ENCODE measurements around the gene HLA-DQA1. TPM values are rescaled to one million over a fixed set of nuclear protein-coding genes. Genes with fewer than 3 reads are reported as not detected.

The HLA-DQA1 gene
- total and polyA plus RNA-seq, 2 experiments from 2014 or later: 0.42 TPM; not detected in 1

DNA sequence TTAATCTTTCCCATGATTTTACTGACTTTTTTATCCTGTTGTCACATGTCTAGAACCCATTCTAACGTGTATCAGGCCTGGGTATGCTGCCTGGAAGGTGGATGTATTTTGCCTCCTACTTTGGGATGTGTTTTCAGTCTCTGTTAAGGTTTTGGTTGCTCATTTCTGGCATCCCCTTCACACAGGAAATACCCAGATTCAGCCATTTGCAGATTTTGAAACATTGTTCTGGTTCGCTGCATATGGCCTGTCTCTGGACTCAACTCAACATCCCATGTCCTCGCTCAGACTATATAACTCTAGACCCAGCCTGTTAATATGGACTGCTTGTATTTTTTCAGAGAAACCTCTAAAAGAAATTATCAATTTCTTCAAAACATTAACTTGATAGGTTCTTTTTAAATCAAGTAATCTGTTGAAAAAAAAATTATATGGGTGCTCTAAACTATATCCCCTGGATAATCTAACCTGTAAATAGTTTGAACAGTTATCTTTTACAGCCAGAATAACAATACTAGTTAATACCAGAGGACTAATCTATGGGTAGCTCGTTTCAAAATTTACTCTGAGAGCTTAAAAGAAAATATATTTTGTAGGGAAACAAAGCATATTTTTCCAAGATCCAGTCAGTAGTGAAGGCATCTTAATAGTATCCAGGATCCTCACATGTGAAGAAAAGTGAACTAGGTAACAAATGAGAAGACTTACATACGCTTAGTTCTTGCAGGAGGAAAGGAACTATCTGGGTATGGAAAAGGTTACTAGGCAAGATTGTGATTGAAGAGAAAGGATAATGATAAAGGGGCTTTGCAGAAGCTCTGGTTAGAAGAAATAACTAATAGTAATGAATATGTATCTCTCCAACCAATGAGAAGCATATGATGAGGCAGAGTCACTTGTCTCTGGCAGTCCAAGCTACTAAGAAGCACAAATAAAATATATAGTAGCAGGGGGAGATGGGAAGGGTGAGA, 52.6 kb downstream of the HLA-DQA1 start:
- H3K79me2 ChIP-seq (replicated peaks; ENCODE audit: insufficient read depth): no peaks in the 10 kb centered on the region
- no peak overlapping the region for H3K4me2 ChIP-seq
- H2AFZ ChIP-seq: no peak overlapping the region
- Mint-ChIP-seq H3K36me3 (ENCODE audit: low read depth) (no peaks in the 10 kb centered on the region), H3K4me1 (no peaks in the 10 kb centered on the region), H3K9me3 (no peaks in the 10 kb centered on the region), H3K27ac (no peak overlapping the region), H3K27me3 (ENCODE audit: insufficient read depth, low read depth, poor library complexity) (no peaks in the 10 kb centered on the region), H3K4me3 (no peak overlapping the region)
- no peaks in the 10 kb centered on the region for H3F3A ChIP-seq (replicated peaks; ENCODE audit: low read depth)
- no peaks in the 10 kb centered on the region for H3K36me3 ChIP-seq (ENCODE audit: insufficient read depth)
- DNase-seq (ENCODE audit: low spot score) (no peak), ATAC-seq (no peak)
- H3K27me3 ChIP-seq (ENCODE audit: insufficient read depth): no peaks in the 10 kb centered on the region
- no peaks in the 10 kb centered on the region for H3K4me1 ChIP-seq (ENCODE audit: insufficient read depth)
- no peak overlapping the region for H3K27ac ChIP-seq (ENCODE audit: low read depth)
- no peak for TF ChIP-seq CTCF (conservative IDR thresholded peaks at IDR 0.05; ENCODE audit: low read depth in 2 of 2)
- no peaks in the 10 kb centered on the region for H4K20me1 ChIP-seq (replicated peaks; ENCODE audit: insufficient read depth)
- H3K9me2 ChIP-seq (ENCODE audit: insufficient read depth): no peaks in the 10 kb centered on the region
- H3K4me3 ChIP-seq: no peak overlapping the region

DNA sequence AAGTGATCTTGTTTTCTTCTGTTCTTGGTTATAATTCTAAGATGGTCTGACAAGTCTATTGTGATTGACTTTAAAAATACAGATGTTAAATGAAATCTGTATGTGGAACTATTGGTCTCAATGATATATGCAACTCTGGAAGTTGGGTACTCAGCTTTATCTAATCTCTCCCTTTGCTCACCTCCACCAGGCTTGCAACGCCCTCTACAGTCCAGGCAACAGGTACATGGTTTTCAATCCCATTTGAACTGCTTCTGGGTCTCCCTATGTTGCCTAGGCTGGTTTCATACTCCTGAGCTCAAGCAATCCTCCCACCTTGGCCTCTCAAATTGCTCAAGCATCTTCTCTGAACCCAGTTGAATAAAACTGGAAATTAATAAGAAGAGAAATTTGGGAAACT, 54.8 kb downstream of the HLA-DQA1 start:
- no peaks in the 10 kb centered on the region for H3K27me3 ChIP-seq (ENCODE audit: insufficient read depth)
- no peak overlapping the region for H2AFZ ChIP-seq
- H3K36me3 ChIP-seq (ENCODE audit: insufficient read depth): no peaks in the 10 kb centered on the region
- DNase-seq (ENCODE audit: low spot score) (peak; percentile 72), ATAC-seq (peak; percentile 93)
- H3K4me3 ChIP-seq: no peak overlapping the region
- no peaks in the 10 kb centered on the region for H3K4me1 Mint-ChIP-seq
- H3K4me3 Mint-ChIP-seq: no peak overlapping the region
- no peak overlapping the region for H3K27ac Mint-ChIP-seq
- no peaks in the 10 kb centered on the region for H3K4me1 ChIP-seq (ENCODE audit: insufficient read depth)
- H3K79me2 ChIP-seq (replicated peaks; ENCODE audit: insufficient read depth): no peaks in the 10 kb centered on the region
- TF ChIP-seq CTCF (conservative IDR thresholded peaks at IDR 0.05; ENCODE audit: low read depth in 2 of 2) (peak; percentile 68 to 88), JUNB (IDR thresholded peaks at IDR 0.05; ENCODE audit: unreplicated experiment) (no peak)
- no peaks in the 10 kb centered on the region for H3K9me3 Mint-ChIP-seq
- H3K4me2 ChIP-seq: no peak overlapping the region
- no peak overlapping the region for H3K27ac ChIP-seq (ENCODE audit: low read depth)
- no peaks in the 10 kb centered on the region for H3K36me3 Mint-ChIP-seq (ENCODE audit: low read depth)
- H4K20me1 ChIP-seq (replicated peaks; ENCODE audit: insufficient read depth): no peaks in the 10 kb centered on the region
- no peaks in the 10 kb centered on the region for H3K9me2 ChIP-seq (ENCODE audit: insufficient read depth)
- no peaks in the 10 kb centered on the region for H3F3A ChIP-seq (replicated peaks; ENCODE audit: low read depth)
- no peaks in the 10 kb centered on the region for H3K27me3 Mint-ChIP-seq (ENCODE audit: insufficient read depth, low read depth, poor library complexity)

Other genes with a start within 250 kb of the HLA-DQA1 start
- gene BTNL2, start 230.2 kb upstream of the HLA-DQA1 start, total RNA-seq (2014; rRNA removed; shearing (Covaris generic)): not detected in 2 replicates
- gene BTNL2, start 230.2 kb upstream of the HLA-DQA1 start, polyA plus RNA-seq (2016; fragmentation: Nextera tagmentation; extraction: Ambion mirVana): not detected in 2 replicates
- 4.4 and 6.9 TPM in 2 replicates for gene HLA-DRA, start 197.5 kb upstream of the HLA-DQA1 start, total RNA-seq (2014; rRNA removed; shearing (Covaris generic))
- 7.7 and 10.5 TPM in 2 replicates for gene HLA-DRA, start 197.5 kb upstream of the HLA-DQA1 start, polyA plus RNA-seq (2016; fragmentation: Nextera tagmentation; extraction: Ambion mirVana)
- not detected in 2 replicates for gene HLA-DRB5, start 107.1 kb upstream of the HLA-DQA1 start, total RNA-seq (2014; rRNA removed; shearing (Covaris generic))
- gene HLA-DRB5, start 107.1 kb upstream of the HLA-DQA1 start, polyA plus RNA-seq (2016; fragmentation: Nextera tagmentation; extraction: Ambion mirVana): not detected in 2 replicates
- gene HLA-DRB1, start 47.6 kb upstream of the HLA-DQA1 start, total RNA-seq (2014; rRNA removed; shearing (Covaris generic)): 0.38 and 0.74 TPM in 2 replicates
- gene HLA-DRB1, start 47.6 kb upstream of the HLA-DQA1 start, polyA plus RNA-seq (2016; fragmentation: Nextera tagmentation; extraction: Ambion mirVana): 1.5 and 2.7 TPM in 2 replicates
- gene HLA-DQB1, start 29.3 kb downstream of the HLA-DQA1 start, total RNA-seq (2014; rRNA removed; shearing (Covaris generic)): 4.6 and 5.7 TPM in 2 replicates
- gene HLA-DQB1, start 29.3 kb downstream of the HLA-DQA1 start, polyA plus RNA-seq (2016; fragmentation: Nextera tagmentation; extraction: Ambion mirVana): 6.5 and 17.3 TPM in 2 replicates
- gene HLA-DQA2, start 104.0 kb downstream of the HLA-DQA1 start, total RNA-seq (2014; rRNA removed; shearing (Covaris generic)): not detected in 2 replicates
- not detected in 2 replicates for gene HLA-DQA2, start 104.0 kb downstream of the HLA-DQA1 start, polyA plus RNA-seq (2016; fragmentation: Nextera tagmentation; extraction: Ambion mirVana)
- gene HLA-DQB2, start 126.1 kb downstream of the HLA-DQA1 start, total RNA-seq (2014; rRNA removed; shearing (Covaris generic)): not detected in 2 replicates
- gene HLA-DQB2, start 126.1 kb downstream of the HLA-DQA1 start, polyA plus RNA-seq (2016; fragmentation: Nextera tagmentation; extraction: Ambion mirVana): 0.37 TPM in 1 of 2 replicates, not detected in the other
- 0.23 TPM in 1 of 2 replicates, not detected in the other for gene HLA-DOB, start 179.6 kb downstream of the HLA-DQA1 start, total RNA-seq (2014; rRNA removed; shearing (Covaris generic))
- gene HLA-DOB, start 179.6 kb downstream of the HLA-DQA1 start, polyA plus RNA-seq (2016; fragmentation: Nextera tagmentation; extraction: Ambion mirVana): not detected in 2 replicates
- gene TAP2, start 201.3 kb downstream of the HLA-DQA1 start, total RNA-seq (2014; rRNA removed; shearing (Covaris generic)): 9.5 and 102 TPM in 2 replicates
- 3.4 and 4.9 TPM in 2 replicates for gene TAP2, start 201.3 kb downstream of the HLA-DQA1 start, polyA plus RNA-seq (2016; fragmentation: Nextera tagmentation; extraction: Ambion mirVana)
- 16.5 and 20.2 TPM in 2 replicates for gene PSMB8, start 206.6 kb downstream of the HLA-DQA1 start, total RNA-seq (2014; rRNA removed; shearing (Covaris generic))
- 27.1 and 27.6 TPM in 2 replicates for gene PSMB8, start 206.6 kb downstream of the HLA-DQA1 start, polyA plus RNA-seq (2016; fragmentation: Nextera tagmentation; extraction: Ambion mirVana)
- gene TAP1, start 216.3 kb downstream of the HLA-DQA1 start, total RNA-seq (2014; rRNA removed; shearing (Covaris generic)): 16.5 and 22.0 TPM in 2 replicates
- 13.8 and 14.2 TPM in 2 replicates for gene TAP1, start 216.3 kb downstream of the HLA-DQA1 start, polyA plus RNA-seq (2016; fragmentation: Nextera tagmentation; extraction: Ambion mirVana)
- 2.8 TPM in 1 of 2 replicates, not detected in the other for gene PSMB9, start 216.8 kb downstream of the HLA-DQA1 start, total RNA-seq (2014; rRNA removed; shearing (Covaris generic))
- gene PSMB9, start 216.8 kb downstream of the HLA-DQA1 start, polyA plus RNA-seq (2016; fragmentation: Nextera tagmentation; extraction: Ambion mirVana): 5.5 and 6.2 TPM in 2 replicates

Data from GM23338 (cell line).